NB4 (cell line): ENCODE measurements around the gene TSC1.
A peak's percentile ranks its signal among the peaks of the same experiment; 100 is the strongest.

ENCODE experiments used
- POLR2A ChIP-seq: IDR thresholded peaks from 2 replicates; pipeline ENCODE4 v1.6.1; 2011; ENCODE audit warnings: mild to moderate bottlenecking; ENCODE audit not compliant: insufficient read length; ENCODE audit errors: extremely low read depth
- TF ChIP-seq, protein P1 (sequence below): IDR thresholded peaks from one replicate; pipeline ENCODE4 v1.5.1; 2012; ENCODE audit warnings: low read depth, low read length
- TF ChIP-seq, protein P2 (sequence below): IDR thresholded peaks from 2 replicates; pipeline ENCODE4 v1.6.1; 2011; ENCODE audit warnings: low read depth, low read length

DNA sequence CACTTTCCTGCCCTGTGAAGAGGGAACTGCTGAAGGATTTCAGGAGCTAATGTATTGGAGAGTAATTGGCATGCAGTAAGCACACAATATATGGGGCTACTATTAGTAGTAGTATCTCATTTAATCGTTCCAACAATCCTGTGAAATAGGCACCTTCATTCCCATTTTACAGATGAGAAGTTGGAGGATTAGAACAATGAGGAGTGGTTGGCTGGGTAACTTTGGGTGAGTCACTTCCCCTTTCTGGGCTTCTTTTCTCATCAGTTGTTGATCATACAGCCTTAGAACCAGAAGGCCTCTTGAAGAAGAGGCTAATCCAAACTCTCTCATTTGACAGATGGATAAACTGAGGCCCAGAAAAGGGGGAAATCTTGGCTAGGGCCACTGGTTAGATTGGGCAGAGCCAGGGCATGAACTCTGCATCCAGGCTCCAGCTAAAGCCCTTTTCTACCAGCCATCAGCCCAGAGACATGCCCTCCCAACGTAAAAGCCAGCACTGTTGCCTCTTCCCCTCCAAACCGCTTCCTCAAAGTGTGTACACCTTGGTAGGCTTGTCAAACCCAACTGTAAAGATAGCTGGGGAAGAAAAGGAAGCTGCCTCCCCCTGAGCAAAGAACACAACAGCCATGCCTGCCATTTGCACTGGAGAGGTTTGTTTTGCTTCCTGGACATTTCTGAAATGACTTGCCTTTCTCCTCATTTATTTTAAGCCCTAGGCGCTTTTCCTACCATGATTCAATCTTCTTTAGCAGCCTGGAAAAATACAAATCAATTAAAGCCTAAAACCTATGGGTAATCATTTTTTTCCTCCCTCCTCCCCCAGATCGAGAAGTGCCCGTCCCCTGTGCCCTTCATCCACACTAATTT lies 64.7 kb downstream of the TSC1 start:
- TF ChIP-seq POLR2A: no peak
- TF ChIP-seq, protein P1, sequence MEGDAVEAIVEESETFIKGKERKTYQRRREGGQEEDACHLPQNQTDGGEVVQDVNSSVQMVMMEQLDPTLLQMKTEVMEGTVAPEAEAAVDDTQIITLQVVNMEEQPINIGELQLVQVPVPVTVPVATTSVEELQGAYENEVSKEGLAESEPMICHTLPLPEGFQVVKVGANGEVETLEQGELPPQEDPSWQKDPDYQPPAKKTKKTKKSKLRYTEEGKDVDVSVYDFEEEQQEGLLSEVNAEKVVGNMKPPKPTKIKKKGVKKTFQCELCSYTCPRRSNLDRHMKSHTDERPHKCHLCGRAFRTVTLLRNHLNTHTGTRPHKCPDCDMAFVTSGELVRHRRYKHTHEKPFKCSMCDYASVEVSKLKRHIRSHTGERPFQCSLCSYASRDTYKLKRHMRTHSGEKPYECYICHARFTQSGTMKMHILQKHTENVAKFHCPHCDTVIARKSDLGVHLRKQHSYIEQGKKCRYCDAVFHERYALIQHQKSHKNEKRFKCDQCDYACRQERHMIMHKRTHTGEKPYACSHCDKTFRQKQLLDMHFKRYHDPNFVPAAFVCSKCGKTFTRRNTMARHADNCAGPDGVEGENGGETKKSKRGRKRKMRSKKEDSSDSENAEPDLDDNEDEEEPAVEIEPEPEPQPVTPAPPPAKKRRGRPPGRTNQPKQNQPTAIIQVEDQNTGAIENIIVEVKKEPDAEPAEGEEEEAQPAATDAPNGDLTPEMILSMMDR: no peak
- TF ChIP-seq, protein P2, sequence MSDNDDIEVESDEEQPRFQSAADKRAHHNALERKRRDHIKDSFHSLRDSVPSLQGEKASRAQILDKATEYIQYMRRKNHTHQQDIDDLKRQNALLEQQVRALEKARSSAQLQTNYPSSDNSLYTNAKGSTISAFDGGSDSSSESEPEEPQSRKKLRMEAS: peak; percentile 43; the same call in 1 of the 2 replicates
